ENCODE results near the gene PGM5.
"Not testable (repeated sequence)": the region's sequence is repeated elsewhere in the genome, so short reads cannot be mapped to it uniquely, and the experiment has no call there.

The PGM5 gene

DNA sequence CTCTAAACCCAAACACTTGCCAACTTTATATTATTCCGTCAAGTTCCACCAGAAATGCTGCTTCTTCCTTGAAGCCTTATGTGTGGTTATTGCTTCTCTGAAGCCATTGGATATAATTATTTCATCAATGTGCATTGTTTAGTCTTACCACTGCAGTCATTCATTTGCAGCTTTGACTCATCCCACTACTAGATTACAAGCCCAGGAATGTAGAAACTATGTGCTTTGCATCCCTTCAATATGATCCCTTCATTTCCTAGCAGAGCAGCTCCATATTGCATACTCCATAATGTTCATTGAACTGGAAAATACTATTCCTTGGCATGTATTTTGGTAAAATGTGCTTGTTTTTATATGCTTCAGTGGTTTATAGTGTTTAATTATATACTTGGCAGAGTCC lies 34.3 kb downstream of the PGM5 start:
- not testable (repeated sequence) for H3K4me1 ChIP-seq (ENCODE audit: control insufficient read depth, low read depth, low read length); H3K27me3 ChIP-seq (ENCODE audit: control insufficient read depth, insufficient read depth, low read length); H3K27ac ChIP-seq (ENCODE audit: low read length); H3K4me3 ChIP-seq (ENCODE audit: low read length); H3K36me3 ChIP-seq (ENCODE audit: control insufficient read depth, low read depth, low read length); H3K9me3 ChIP-seq (ENCODE audit: control insufficient read depth, low read depth, low read length); H3K9ac ChIP-seq (ENCODE audit: low read length)

GRCh38 chr9:68396411-68397094 lies 40.1 kb downstream of the PGM5 start:
- not testable (repeated sequence) for H3K36me3 ChIP-seq (ENCODE audit: control insufficient read depth, low read depth, low read length); H3K9me3 ChIP-seq (ENCODE audit: control insufficient read depth, low read depth, low read length); H3K4me3 ChIP-seq (ENCODE audit: low read length); H3K9ac ChIP-seq (ENCODE audit: low read length); H3K27ac ChIP-seq (ENCODE audit: low read length); H3K4me1 ChIP-seq (ENCODE audit: control insufficient read depth, low read depth, low read length); H3K27me3 ChIP-seq (ENCODE audit: control insufficient read depth, insufficient read depth, low read length)

DNA sequence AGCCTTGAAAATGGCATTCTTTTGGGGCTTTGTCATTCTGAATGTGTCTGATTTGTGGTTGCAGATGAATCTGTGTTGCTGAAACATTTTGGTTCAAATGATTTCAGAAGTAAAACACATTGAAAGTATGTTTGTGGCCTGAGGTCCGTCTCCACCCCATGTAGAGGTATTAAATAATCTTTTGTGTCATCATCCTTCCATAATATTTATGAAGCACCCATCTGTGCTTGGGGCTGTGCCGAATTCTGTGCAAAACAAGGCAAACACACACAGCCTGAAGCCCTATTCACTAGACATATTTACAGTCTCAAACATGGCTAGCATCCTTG lies 40.6 kb downstream of the PGM5 start:
- H3K36me3 ChIP-seq (ENCODE audit: control insufficient read depth, low read depth, low read length); H3K9ac ChIP-seq (ENCODE audit: low read length); H3K4me3 ChIP-seq (ENCODE audit: low read length); H3K27me3 ChIP-seq (ENCODE audit: control insufficient read depth, insufficient read depth, low read length); H3K4me1 ChIP-seq (ENCODE audit: control insufficient read depth, low read depth, low read length); H3K27ac ChIP-seq (ENCODE audit: low read length); H3K9me3 ChIP-seq (ENCODE audit: control insufficient read depth, low read depth, low read length): not testable (repeated sequence)

GRCh38 chr9:68397796-68398195 lies 41.4 kb downstream of the PGM5 start:
- not testable (repeated sequence) for H3K9me3 ChIP-seq (ENCODE audit: control insufficient read depth, low read depth, low read length); H3K9ac ChIP-seq (ENCODE audit: low read length); H3K4me1 ChIP-seq (ENCODE audit: control insufficient read depth, low read depth, low read length); H3K27me3 ChIP-seq (ENCODE audit: control insufficient read depth, insufficient read depth, low read length); H3K27ac ChIP-seq (ENCODE audit: low read length); H3K36me3 ChIP-seq (ENCODE audit: control insufficient read depth, low read depth, low read length); H3K4me3 ChIP-seq (ENCODE audit: low read length)

- H3K27me3 ChIP-seq (ENCODE audit: control insufficient read depth, insufficient read depth, low read length); H3K4me1 ChIP-seq (ENCODE audit: control insufficient read depth, low read depth, low read length); H3K9ac ChIP-seq (ENCODE audit: low read length); H3K4me3 ChIP-seq (ENCODE audit: low read length); H3K9me3 ChIP-seq (ENCODE audit: control insufficient read depth, low read depth, low read length); H3K27ac ChIP-seq (ENCODE audit: low read length); H3K36me3 ChIP-seq (ENCODE audit: control insufficient read depth, low read depth, low read length): not testable (repeated sequence)
Measured at GRCh38 chr9:68398324-68398723, 41.9 kb downstream of the PGM5 start.

- H3K9me3 ChIP-seq (ENCODE audit: control insufficient read depth, low read depth, low read length); H3K27me3 ChIP-seq (ENCODE audit: control insufficient read depth, insufficient read depth, low read length); H3K27ac ChIP-seq (ENCODE audit: low read length); H3K4me3 ChIP-seq (ENCODE audit: low read length); H3K4me1 ChIP-seq (ENCODE audit: control insufficient read depth, low read depth, low read length); H3K36me3 ChIP-seq (ENCODE audit: control insufficient read depth, low read depth, low read length); H3K9ac ChIP-seq (ENCODE audit: low read length): not testable (repeated sequence)
Measured at GRCh38 chr9:68404421-68405185, 48.2 kb downstream of the PGM5 start.

GRCh38 chr9:68411865-68412264 lies 55.5 kb downstream of the PGM5 start:
- not testable (repeated sequence) for H3K9me3 ChIP-seq (ENCODE audit: control insufficient read depth, low read depth, low read length); H3K27ac ChIP-seq (ENCODE audit: low read length); H3K4me1 ChIP-seq (ENCODE audit: control insufficient read depth, low read depth, low read length); H3K9ac ChIP-seq (ENCODE audit: low read length); H3K4me3 ChIP-seq (ENCODE audit: low read length); H3K36me3 ChIP-seq (ENCODE audit: control insufficient read depth, low read depth, low read length); H3K27me3 ChIP-seq (ENCODE audit: control insufficient read depth, insufficient read depth, low read length)

GRCh38 chr9:68412754-68413153 lies 56.3 kb downstream of the PGM5 start:
- not testable (repeated sequence) for H3K4me3 ChIP-seq (ENCODE audit: low read length); H3K4me1 ChIP-seq (ENCODE audit: control insufficient read depth, low read depth, low read length); H3K27ac ChIP-seq (ENCODE audit: low read length); H3K27me3 ChIP-seq (ENCODE audit: control insufficient read depth, insufficient read depth, low read length); H3K9ac ChIP-seq (ENCODE audit: low read length); H3K9me3 ChIP-seq (ENCODE audit: control insufficient read depth, low read depth, low read length); H3K36me3 ChIP-seq (ENCODE audit: control insufficient read depth, low read depth, low read length)

DNA sequence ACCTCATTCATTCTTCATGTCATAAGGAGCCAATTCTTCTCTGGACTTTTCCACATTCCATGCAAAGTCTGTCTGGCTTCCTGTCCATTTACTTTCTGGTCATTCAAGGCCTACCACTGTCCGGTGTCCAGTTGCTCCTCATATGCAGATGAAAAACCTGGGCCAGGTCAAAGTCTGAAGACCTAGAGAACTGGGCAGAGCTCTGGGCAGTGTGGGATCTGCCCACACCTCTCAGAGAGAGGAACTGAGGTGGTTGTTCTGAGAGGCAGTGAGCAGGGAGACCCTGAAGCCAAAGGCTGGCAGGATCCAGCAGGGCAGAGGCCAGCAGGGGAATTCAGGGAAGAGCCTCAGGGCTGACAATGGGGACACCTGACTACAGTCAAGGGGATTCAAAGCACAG lies 58.7 kb downstream of the PGM5 start:
- not testable (repeated sequence) for H3K9me3 ChIP-seq (ENCODE audit: control insufficient read depth, low read depth, low read length); H3K27me3 ChIP-seq (ENCODE audit: control insufficient read depth, insufficient read depth, low read length); H3K4me1 ChIP-seq (ENCODE audit: control insufficient read depth, low read depth, low read length); H3K36me3 ChIP-seq (ENCODE audit: control insufficient read depth, low read depth, low read length); H3K4me3 ChIP-seq (ENCODE audit: low read length); H3K27ac ChIP-seq (ENCODE audit: low read length); H3K9ac ChIP-seq (ENCODE audit: low read length)

- Histone ChIP-seq H3K9ac (ENCODE audit: low read length) (no peak overlapping the region), H3K36me3 (ENCODE audit: control insufficient read depth, low read depth, low read length) (no peaks in the 10 kb centered on the region), H3K4me3 (ENCODE audit: low read length) (no peak overlapping the region), H3K27ac (ENCODE audit: low read length) (no peak overlapping the region), H3K4me1 (ENCODE audit: control insufficient read depth, low read depth, low read length) (no peaks in the 10 kb centered on the region), H3K27me3 (ENCODE audit: control insufficient read depth, insufficient read depth, low read length) (no peaks in the 10 kb centered on the region), H3K9me3 (ENCODE audit: control insufficient read depth, low read depth, low read length) (no peaks in the 10 kb centered on the region)
Measured at GRCh38 chr9:68416936-68417564, 60.6 kb downstream of the PGM5 start.

DNA sequence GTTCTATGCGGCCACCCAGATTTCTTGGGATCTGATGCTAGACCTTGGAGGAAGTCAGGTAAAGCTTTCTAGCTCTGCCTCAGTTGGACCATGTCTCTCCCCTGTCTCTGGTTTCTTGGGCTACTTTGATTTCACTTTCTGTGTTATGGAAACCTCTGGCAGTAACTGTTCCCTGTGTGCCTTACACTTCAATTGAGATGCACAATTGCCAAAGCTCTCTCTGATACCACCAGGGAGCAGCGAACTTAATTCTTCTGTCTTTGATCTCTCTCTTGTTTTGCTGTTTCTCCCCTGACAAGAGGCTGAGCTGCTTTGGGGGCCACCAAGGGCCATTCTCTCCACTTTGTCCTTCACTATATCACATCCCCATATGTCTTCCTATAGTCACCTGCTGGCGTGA lies 61.4 kb downstream of the PGM5 start:
- no peaks in the 10 kb centered on the region for H3K36me3 ChIP-seq (ENCODE audit: control insufficient read depth, low read depth, low read length)
- H3K27ac ChIP-seq (ENCODE audit: low read length) = no peak overlapping the region
- H3K9me3 ChIP-seq (ENCODE audit: control insufficient read depth, low read depth, low read length) = no peaks in the 10 kb centered on the region
- no peaks in the 10 kb centered on the region for H3K4me1 ChIP-seq (ENCODE audit: control insufficient read depth, low read depth, low read length)
- H3K27me3 ChIP-seq (ENCODE audit: control insufficient read depth, insufficient read depth, low read length) = no peaks in the 10 kb centered on the region
- H3K4me3 ChIP-seq (ENCODE audit: low read length) = no peak overlapping the region
- H3K9ac ChIP-seq (ENCODE audit: low read length) = no peak overlapping the region

GRCh38 chr9:68418259-68418845 lies 61.9 kb downstream of the PGM5 start:
- H3K27ac ChIP-seq (ENCODE audit: low read length) = no peak overlapping the region
- no peak overlapping the region for H3K9ac ChIP-seq (ENCODE audit: low read length)
- H3K36me3 ChIP-seq (ENCODE audit: control insufficient read depth, low read depth, low read length) = no peaks in the 10 kb centered on the region
- no peaks in the 10 kb centered on the region for H3K4me1 ChIP-seq (ENCODE audit: control insufficient read depth, low read depth, low read length)
- no peak overlapping the region for H3K4me3 ChIP-seq (ENCODE audit: low read length)
- H3K27me3 ChIP-seq (ENCODE audit: control insufficient read depth, insufficient read depth, low read length) = no peaks in the 10 kb centered on the region
- no peaks in the 10 kb centered on the region for H3K9me3 ChIP-seq (ENCODE audit: control insufficient read depth, low read depth, low read length)

Data from iPS-18a (cell line).